Astrocyte (in vitro differentiated cells and primary cell): ENCODE measurements around the gene UNC5B.

Source experiments
- CTCF ChIP-seq: IDR thresholded peaks from 2 replicates; pipeline ENCODE4 v1.5.1; 2011; ENCODE audit warnings: low read depth, mild to moderate bottlenecking, inconsistent platforms, low read length, moderate library complexity; ENCODE audit not compliant: insufficient read depth
- EZH2 ChIP-seq: IDR thresholded peaks from 2 replicates; pipeline ENCODE4 v1.6.1; 2012; ENCODE audit warnings: mild to moderate bottlenecking, low read length, inconsistent platforms; ENCODE audit not compliant: insufficient read depth

- TF ChIP-seq CTCF (no peak), EZH2 (no peak)
These were observed 86.9 kb downstream of the UNC5B start for GRCh38 chr10:71299071-71299785.
